H54 (cell line): ENCODE data around the gene CNTNAP2.
"Not testable (repeated sequence)": the region's sequence is repeated elsewhere in the genome, so short reads cannot be mapped to it uniquely, and the experiment has no call there.

Source experiments
- DNase-seq: peaks from one replicate; pipeline ENCODE4 v3.0.0; 2011; ENCODE audit warnings: low spot score, mixed read lengths; ENCODE audit not compliant: insufficient read length
- FAIRE-seq: peaks from 3 replicates; lab custom pipeline; 2011; peaks lifted over from hg19 to GRCh38; lab: Jason Lieb, UNC
- POLR2A ChIP-seq: IDR thresholded peaks from 2 replicates; pipeline ENCODE4 v1.6.1; 2011; ENCODE audit warnings: low read depth, mild to moderate bottlenecking, low read length

The CNTNAP2 gene

DNA sequence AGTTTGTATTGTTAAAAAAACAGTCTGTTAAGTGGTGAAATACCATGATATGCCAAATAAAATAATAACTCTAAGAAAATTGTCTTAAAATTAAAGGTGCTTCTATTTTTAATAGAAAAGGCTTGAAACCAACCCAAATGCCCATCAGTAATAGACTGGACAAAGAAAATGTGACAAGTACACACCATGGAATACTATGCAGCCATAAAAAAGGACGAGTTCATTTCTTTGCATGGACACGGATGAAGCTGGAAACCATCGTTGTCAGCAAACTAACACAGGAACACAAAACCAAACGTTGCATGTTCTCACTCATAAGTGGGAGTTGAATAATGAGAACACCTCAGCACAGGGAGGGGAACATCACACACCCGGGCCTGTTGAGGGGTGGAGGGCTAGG, 7.1 kb downstream of the CNTNAP2 start:
- no peak for TF ChIP-seq POLR2A
- no peak for FAIRE-seq
- DNase-seq: no peak

DNA sequence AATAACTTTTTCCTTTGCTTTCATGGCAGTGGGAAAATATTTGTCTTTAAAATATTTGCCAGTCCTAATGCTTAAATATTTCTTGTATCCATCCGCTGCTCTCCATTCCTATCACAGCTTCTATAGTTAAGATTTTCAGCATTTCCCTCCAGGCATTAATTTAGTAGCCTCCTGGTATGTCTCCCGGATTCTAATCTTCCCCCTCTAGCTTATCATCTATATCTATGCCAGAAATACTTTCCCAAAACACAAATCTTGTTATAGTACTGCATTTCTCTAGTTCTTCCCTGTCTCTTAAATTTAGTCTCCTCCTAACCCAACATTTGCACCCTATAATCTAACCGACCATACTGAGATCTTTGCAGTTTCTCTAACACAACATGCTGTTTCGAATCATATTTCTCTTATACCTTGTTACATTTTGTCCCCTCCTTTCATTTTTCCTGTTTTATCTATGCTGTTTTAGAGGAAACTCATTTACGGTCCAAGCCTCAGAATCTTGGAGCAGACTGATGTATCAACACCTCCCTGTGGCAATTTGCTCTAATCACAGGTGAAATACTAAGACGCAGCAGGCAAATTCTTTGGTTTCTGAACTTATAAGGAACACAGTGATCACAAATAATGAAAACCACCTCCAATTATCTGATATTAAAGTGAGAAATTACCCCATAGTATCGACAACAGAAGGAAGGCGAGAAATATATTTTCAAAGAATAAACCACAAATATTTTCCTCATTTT, 10.3 kb downstream of the CNTNAP2 start:
- no peak for FAIRE-seq
- no peak for TF ChIP-seq POLR2A
- no peak for DNase-seq

DNA sequence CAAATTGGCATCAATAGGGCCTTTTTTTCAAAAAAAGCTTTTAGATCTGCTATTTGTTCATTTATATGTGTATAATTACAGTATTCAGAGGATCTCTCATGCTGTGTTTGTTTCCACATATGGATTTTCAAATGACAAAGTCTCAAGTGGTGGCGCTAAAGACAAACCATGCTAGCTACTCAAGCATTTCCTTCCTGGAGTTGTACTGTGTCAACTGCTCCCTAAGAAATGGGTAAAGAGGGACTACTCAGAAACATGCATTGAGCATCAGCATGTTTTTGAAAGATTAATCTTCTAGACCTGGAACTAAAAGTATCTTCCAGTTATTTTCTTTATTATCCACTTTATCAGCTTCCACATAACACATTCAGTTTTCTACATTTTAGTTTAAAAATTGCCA, 12.7 kb downstream of the CNTNAP2 start:
- DNase-seq (no peak), FAIRE-seq (no peak)
- TF ChIP-seq POLR2A: no peak

DNA sequence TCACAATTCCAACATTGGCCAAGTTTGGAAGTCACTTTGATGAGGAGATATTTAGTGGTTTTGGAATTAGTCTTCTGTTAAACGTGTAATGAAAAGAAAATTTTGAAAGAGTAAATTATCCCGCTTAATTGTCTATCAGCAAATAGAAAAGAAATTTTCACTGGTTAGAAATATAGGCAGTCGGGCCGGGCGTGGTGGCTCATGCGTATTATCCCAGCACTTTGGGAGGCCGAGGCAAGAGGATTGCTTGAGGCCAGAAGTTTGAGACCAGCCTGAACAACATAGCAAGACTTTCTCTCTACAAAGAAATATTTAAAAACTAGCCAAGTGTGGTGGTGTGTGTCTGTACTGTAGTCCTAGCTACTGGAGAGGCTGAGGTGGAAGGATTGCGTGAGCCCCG, 13.4 kb downstream of the CNTNAP2 start:
- DNase-seq (no peak), FAIRE-seq (no peak)
- no peak for TF ChIP-seq POLR2A

DNA sequence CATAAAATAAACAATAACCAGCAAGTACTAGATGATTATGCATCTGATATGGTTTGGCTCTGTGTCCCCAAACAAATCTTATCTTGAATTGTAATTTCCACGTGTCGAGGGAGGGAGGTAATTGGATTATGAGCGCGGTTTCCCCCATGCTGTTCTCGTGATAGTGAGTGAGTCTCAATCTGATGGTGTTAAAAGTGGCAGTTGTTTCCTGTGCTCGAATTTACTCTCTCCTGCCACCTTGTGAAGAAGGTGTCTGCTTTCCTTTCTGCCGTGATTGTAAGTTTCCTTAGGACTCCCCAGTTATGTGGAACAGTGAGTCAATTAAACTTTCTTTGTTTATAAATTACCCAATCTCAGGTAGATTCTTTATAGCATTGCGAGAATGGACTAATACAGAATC, 15.1 kb downstream of the CNTNAP2 start:
- FAIRE-seq (no peak), DNase-seq (no peak)
- TF ChIP-seq POLR2A: no peak

DNA sequence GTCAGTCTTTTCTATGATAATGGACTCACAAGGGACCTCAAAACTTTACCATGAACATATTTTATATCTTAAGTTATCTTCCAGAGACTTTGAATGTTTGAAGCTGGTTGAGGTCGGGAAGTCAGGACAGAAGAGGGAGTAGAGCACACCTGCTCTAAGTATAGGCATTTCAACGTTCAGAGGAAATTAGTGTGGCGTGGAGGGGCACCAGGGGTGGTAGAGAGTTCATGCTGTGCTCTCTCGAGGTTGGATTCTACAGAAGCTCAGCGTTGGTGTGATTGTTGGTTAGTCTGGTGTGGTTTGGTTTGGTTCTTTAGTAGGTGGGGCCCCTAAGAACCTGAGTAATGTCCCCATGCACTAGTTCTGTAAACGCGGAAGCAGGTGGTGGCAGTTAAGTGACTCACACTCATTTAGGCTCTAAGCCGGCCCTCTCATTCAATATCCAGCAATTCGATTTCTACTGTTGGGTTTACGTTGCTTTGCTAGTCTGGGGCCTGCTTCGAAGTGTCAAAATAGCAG, 19.8 kb downstream of the CNTNAP2 start:
- FAIRE-seq (no peak), DNase-seq (no peak)
- TF ChIP-seq POLR2A: no peak

DNA sequence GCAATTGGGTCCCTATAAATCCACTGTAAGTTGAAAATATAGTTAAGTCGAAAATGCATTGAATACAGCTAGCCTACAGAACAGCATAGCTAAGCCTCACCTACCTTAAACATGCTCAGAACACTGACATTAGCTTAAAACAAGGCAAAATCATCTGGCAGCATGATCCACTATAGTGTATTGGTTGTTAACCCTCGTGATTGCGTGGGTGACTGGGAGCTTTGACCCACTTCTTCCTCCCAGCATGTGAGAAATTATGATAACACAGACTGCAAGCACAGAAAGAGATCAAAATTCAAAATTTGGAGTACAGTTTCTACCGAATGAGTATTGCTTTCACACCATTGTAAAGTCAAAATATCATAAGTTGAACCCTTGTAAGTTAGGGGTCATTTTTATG, 22.3 kb downstream of the CNTNAP2 start:
- FAIRE-seq: no peak

DNA sequence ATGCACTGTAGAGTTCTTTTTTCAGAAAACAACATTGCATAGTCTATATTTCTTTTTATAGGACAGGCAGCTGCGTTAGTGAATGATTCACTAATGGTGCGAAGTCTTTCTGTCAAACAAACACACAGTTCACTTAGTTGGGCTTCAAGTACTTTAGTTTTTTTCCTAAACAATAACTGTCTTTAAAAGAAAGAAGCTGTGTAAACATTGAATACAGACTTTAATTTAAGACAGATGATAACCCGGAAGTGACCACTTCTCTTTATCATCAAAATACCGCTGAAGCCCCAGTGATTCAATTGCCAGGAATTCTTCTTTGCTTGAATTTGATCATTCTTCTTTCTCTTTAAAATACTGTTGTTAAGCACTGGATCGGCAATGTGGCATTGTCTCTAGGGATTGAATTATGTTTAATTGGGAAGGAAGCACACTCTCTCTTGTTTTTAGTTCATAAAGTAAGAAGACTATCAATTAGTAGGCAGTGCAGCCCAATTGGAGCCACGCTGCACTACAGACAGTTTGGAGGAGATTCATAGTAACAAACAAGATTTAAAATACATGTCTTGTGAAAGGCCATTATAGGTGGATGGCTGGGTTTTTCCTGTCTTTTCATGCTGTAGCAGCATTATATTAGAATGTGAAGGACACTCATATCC, 30.4 kb downstream of the CNTNAP2 start:
- no peak for FAIRE-seq

More for the DNA sequence above, 22.3 kb downstream of the CNTNAP2 start:
- no peak for TF ChIP-seq POLR2A
- DNase-seq: no peak

DNA sequence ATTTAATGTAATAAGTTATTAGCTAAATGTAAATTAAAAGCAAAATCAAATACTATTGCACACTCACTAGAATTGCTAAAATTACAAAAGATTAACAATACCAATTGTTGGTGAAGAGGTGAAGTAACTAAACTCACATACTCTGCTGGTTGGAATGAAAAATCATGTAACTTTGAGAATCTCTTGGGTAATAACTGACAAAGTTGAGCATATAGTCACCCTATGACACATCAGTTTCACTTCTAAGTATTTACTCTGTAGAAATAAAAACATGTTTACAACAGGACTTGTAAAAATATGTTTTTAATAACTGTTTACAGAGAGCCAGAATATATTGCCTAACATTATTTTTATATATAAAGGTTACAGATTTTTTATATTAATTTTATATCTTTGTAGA, 33.6 kb downstream of the CNTNAP2 start:
- DNase-seq (no peak), FAIRE-seq (no peak)
- no peak for TF ChIP-seq POLR2A

More for the DNA sequence above, 30.4 kb downstream of the CNTNAP2 start:
- TF ChIP-seq POLR2A: no peak
- no peak for DNase-seq

DNA sequence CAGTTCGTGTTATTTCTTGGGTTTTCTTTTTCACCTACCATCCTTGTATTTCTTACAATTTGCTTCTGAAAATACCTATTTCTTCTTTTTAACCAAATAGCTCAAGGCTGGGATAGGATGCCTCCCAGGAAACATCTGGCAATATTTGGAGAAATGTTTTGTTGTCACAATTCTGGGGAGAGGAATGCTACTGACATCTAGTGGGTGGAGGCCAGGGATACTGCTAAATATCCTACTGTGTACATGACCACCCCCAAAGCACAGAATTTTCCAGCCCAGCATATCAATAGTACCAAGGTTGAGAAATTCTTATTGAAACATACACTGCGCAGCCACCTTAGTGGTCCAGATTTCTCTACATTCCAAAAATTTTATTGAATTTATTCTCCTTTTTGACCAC, 55.5 kb downstream of the CNTNAP2 start:
- DNase-seq: no peak
- no peak for FAIRE-seq
- TF ChIP-seq POLR2A: no peak

DNA sequence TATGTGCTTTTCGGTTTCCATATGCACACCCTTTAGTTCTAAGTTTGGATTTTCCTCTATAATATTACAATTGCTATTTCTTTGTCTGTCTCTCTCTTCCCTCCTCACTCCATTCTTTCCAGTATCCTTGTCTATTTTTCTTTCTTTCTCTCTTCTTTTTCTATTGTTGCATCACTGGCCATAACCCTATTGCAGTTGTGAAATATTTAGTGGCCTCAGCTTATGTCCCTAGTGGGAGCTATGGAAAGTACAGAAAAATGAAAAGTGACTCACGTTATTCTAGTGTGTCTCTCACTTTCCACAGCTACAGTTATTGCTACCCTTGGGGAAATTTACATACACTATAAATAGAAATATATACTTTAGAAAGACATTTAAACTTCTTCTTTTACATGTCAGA, 59.1 kb downstream of the CNTNAP2 start:
- no peak for FAIRE-seq

DNA sequence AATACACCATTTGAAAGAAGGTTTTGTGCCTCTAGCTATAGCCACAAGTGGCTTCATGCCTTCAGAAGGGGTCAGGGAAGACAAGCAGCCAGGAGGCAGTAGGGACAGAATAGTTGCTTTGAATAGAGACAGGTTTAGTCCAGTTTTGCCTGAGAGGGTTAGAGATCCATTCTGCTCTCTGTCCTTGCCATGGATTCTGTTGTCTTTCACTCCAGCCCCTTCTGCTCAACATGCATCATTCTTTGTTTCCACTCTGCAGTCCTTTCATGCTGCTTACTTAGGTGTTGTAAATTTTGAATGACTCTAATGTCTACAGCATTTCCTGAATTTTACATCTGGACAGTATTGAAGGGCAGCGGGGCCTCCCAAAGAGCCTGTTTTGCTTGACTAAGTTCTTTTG, 60.3 kb downstream of the CNTNAP2 start:
- no peak for DNase-seq
- no peak for FAIRE-seq
- no peak for TF ChIP-seq POLR2A

More for the DNA sequence above, 59.1 kb downstream of the CNTNAP2 start:
- no peak for DNase-seq
- no peak for TF ChIP-seq POLR2A

DNA sequence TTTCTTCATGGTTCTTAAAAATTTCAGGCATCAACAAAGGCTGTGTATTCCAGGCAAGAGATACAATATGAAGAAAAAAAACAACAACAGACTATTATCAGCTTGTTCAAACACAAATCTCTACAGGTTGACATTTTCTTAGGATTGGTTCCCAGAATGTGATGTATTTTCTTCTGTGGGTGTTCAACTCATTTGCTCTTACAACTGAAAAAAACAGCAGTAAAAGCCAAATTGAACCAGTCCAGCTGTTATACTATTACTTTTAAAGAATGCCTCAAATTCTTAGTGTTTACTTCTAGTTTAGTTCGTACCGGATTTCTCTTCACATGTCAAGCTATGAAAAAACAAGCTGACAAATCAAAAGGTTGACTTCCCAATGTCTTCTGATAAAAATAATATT, 60.7 kb downstream of the CNTNAP2 start:
- no peak for TF ChIP-seq POLR2A
- DNase-seq (no peak), FAIRE-seq (no peak)

DNA sequence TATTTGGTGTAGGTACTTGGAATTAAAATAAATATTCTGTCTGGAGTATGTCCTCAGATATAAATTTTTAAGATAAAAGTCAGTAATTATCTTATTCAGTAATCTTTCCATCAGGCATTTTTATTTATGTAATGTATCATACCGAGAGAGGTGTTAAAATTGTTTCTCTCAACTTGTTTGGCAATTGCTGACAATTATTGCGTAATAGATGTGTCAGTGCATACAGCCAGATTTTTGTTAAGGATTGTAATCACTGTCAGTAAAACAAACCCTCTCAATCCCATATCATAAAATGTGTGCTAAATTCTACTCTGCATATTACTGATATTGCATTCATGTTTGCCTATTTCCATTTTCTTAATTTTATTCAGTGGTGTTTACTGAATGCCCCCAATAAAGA, 69.2 kb downstream of the CNTNAP2 start:
- TF ChIP-seq POLR2A: no peak
- FAIRE-seq (no peak), DNase-seq (no peak)

DNA sequence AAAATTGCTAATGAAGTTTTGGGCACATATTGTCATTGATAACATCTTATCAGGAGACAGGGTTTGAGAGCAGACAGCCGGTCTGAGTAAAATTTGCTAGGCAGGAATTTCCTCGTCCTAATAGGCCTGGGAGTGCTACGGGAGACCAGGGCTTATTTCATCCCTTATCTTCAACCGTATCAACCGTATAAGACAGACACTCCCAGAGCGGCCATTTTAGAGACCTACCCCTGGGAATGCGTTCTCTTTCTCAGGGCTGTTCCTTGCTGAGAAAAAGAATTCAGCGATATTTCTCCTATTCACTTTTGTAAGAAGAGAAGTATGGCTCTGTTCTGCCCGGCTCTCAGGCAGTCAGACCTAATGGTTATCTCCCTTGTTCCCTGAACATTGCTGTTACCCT, 74.8 kb downstream of the CNTNAP2 start:
- not testable (repeated sequence) for FAIRE-seq, DNase-seq
